ENCODE results near the gene ACOT7.
"Not testable (repeated sequence)": the region's sequence is repeated elsewhere in the genome, so short reads cannot be mapped to it uniquely, and the experiment has no call there.

Gene ACOT7

GRCh38 chr1:6395781-6396244 lies 2.2 kb upstream of the ACOT7 start:
- DNase-seq = not testable (repeated sequence)

GRCh38 chr1:6395130-6395529 lies 1.6 kb upstream of the ACOT7 start:
- not testable (repeated sequence) for DNase-seq

GRCh38 chr1:6392809-6393399 lies 663 bp downstream of the ACOT7 start:
- no peak for DNase-seq

- DNase-seq = no peak
These were observed 1.4 kb downstream of the ACOT7 start for GRCh38 chr1:6391951-6392808.

GRCh38 chr1:6389971-6390370 lies 3.6 kb downstream of the ACOT7 start:
- no peak for DNase-seq

- no peak for DNase-seq
These were observed 7.1 kb downstream of the ACOT7 start for GRCh38 chr1:6386371-6386949.

GRCh38 chr1:6385488-6386191 lies 7.9 kb downstream of the ACOT7 start:
- no peak for DNase-seq

- no peak for DNase-seq
These were observed 8.6 kb downstream of the ACOT7 start for GRCh38 chr1:6384962-6385361.

GRCh38 chr1:6384135-6384534 lies 9.4 kb downstream of the ACOT7 start:
- no peak for DNase-seq

- no peak for DNase-seq
These were observed 13.5 kb downstream of the ACOT7 start for GRCh38 chr1:6380037-6380436.

GRCh38 chr1:6378096-6378746 lies 15.3 kb downstream of the ACOT7 start:
- DNase-seq = no peak

- DNase-seq = no peak
These were observed 19.4 kb downstream of the ACOT7 start for GRCh38 chr1:6373961-6374720.

- DNase-seq = not testable (repeated sequence)
These were observed 21.3 kb downstream of the ACOT7 start for GRCh38 chr1:6372236-6372635.

- DNase-seq = no peak
These were observed 23.6 kb downstream of the ACOT7 start for GRCh38 chr1:6370006-6370405.

- no peak for DNase-seq
These were observed 26.1 kb downstream of the ACOT7 start for GRCh38 chr1:6367381-6368012.

- DNase-seq = no peak
These were observed 28.5 kb downstream of the ACOT7 start for GRCh38 chr1:6365047-6365446.

- peak; percentile 57 for DNase-seq
These were observed 30.3 kb downstream of the ACOT7 start for GRCh38 chr1:6363085-6363884.

GRCh38 chr1:6361124-6361775 lies 32.3 kb downstream of the ACOT7 start:
- DNase-seq = no peak

GRCh38 chr1:6360517-6361070 lies 33.0 kb downstream of the ACOT7 start:
- no peak for DNase-seq

GRCh38 chr1:6360117-6360496 lies 33.5 kb downstream of the ACOT7 start:
- no peak for DNase-seq
